ENCODE results near the gene FXYD6.
"Not testable (repeated sequence)": the region's sequence is repeated elsewhere in the genome, so short reads cannot be mapped to it uniquely, and the experiment has no call there.

The FXYD6 gene

DNA sequence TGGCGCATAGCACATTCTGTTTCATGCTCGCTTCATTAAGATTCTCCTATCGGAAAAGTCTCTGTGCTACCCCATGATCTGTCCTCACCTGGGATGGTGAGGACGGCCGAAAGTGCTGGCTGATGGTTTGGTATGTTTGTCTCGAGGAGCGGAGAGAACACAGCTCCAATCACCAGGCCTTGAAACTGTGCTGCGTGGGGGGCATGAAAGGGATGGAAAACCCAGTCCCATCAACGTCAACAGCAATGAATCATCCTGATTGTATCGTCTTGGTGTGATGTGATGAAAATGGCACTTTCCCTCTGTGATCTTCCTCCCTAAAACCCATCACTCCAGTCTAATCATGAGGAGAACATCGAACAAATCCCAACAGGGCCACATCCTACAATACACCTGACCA lies 8.4 kb downstream of the FXYD6 start:
- no peak for DNase-seq

DNA sequence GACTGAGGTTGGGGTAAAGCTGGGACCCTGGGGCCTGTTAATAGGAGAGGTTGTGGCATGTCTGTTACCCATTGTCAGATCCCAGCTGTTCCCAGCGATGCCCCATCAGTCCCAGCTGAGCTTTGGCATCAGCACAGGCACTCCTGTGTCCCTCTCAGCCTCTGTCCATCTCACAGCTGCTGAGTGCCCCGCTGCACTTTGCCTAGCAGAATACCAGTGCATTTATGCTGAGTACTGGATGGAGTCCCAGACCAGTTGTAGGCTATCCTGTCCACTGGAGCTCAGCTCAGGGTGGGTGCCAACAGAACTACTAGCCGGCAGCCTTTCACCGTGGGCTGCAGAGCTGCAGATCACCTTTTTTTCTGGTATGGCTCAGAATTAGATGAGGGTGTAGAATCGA lies 9.9 kb downstream of the FXYD6 start:
- DNase-seq: no peak

DNA sequence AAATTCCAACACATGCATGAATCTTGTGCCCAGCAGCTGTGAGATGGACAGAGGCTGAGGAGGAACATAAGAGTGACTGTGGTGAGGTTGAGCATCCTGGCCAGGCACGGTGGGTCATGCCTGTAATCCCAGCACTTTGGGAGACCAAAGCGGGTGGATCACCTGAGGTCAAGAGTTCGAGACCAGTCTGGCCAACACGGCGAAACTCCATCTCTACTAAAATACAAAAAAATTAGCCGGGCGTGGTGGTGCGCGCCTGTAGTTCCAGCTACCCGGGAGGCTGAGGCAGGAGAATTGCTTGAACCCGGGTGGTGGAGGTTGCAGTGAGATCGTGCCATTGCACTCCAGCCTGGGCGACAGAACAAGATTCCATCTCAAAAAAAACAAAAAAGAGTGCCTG lies 10.9 kb downstream of the FXYD6 start:
- not testable (repeated sequence) for DNase-seq

DNA sequence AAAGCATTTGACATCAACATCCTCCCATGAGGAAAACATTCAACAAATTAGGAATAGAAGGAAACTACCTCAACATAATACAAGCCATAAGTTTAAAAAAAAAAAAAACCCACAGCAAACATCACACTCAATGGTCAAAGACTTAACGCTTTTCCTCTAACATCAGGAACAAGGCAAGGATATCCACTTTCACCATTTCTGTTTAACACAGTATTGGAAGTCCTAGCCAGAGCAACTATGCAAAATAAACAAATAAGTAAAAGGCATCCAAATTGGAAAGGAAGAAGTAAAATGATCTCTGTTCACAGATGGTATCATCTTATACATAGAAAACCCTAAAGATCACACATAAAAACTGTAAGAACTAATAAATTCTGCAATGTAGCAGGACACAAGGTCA lies 13.1 kb downstream of the FXYD6 start:
- no peak for DNase-seq

GRCh38 chr11:117862753-117863152 lies 13.7 kb downstream of the FXYD6 start:
- DNase-seq: no peak

- DNase-seq: no peak
Observed at GRCh38 chr11:117862019-117862725, 14.3 kb downstream of the FXYD6 start.

DNA sequence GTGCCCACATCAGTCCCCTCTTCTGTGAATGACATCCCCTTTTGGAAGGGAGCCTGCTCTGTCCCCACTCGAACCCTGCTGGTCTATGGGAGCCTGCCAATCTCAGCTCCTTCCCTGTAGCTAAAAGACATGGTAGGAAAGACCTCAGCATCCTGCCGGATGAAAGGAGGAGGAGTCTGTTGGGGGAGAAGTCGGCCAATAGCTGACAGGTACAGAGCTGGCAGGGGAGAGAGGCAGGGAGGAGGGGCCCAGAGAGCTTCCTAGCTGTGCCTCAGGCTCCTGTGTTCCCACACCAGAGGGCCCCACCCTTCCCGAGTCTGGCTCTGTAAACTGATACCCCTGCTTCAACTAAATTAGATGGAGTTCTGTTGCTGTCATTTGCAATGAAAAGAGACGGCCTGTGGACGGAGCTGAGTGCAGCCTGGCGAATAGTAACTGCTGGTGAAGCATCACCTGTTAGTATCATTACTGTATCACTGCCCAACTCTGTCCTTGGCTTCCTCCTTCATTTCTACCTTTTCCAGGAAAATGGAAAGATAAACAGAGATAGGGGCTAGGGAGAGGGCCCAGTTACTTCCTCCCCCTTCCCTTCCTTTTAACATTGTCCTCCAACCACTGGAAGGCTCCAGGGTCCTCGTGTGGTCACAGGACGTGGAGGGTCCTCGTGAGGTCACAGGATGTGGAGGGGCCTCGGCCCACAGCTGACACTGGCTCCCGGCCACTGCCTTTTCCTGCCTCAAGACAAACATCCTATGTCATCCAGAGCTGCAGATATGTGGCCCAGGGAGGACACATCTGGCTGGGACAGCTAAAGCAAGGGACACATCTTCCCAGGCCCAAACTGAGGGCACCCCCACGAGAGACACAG lies 15.1 kb downstream of the FXYD6 start:
- DNase-seq: no peak

DNA sequence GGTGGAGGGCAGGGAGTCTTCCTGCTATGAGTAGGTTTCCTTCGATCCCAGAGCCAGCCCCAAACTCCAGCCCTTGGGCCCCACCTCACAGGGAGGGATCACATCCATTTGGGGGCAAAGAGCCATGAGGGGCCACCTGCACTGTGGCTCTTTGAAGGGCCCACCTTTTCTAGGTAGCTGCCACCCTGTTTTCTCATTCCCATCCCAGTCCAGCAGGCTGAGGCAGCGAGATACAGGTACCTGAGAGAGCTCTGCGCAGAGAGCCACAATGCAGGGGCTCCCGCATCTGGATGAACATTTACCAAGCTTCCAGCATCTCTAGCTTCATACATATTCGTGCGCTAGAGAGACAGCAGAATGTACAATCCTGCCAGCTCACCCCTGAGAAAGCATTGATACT lies 16.3 kb downstream of the FXYD6 start:
- DNase-seq: no peak

DNA sequence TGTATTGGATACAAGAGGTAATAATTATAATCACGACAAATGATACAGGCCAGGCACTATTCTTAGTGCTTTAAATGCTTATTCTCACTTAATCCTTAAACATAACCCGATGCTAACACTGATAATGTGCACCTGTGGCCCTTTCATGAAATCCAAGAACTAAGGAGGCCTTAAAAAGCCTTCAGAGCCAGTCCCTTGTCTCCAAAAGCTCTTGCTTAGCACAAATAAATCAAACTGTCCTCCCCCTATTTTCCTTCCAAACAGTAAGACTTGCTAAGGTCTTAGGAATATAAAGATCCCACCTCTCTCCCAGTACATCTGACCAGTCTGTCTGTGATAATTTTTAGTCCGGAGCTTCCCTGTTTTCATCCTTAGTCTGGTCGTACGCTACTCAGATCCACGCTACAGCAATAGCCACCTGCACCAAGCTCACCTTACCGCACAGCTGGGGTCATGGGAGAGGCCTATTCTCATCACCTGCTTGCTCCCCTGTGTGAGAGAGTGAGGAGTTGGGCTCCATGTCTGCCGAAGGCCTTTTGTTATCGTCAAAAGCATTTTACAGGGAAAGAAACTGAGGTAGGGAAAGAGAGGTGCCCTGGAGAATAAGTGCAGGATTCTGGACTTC lies 16.9 kb downstream of the FXYD6 start:
- DNase-seq: no peak

GRCh38 chr11:117859061-117859460 lies 17.4 kb downstream of the FXYD6 start:
- no peak for DNase-seq

DNA sequence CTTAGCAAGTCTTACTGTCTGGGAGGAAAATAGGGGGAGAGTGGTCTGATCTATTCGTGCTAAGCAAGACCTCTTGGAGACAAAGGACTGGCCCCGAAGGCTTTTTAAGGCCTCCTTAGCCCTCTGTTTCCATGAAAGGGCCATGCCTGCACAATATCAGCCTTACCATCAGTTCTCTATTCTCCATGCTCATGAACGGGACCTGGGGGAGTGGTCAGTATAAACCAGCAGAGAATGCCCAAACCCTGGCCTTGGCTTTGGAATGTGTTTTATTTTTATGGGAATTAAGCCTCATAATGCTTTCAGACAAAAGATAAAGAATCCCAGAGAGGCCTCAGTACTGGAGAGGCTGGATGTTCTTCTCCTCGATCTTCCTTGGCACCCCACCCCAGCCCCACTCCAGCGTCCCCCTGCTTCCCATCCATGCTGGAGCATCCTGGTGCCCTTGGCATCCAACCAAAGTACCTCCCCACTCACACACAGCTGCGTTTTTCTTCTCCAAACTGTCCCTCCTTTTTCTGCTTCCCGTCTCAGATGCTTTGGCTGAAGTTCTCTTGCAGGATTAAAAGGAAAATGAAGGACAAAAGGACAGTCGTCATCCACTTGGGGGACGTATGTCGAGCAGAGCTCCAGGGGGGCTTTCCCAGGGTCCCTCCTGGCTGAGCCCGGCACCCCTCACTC lies 18.6 kb downstream of the FXYD6 start:
- no peak for DNase-seq

DNA sequence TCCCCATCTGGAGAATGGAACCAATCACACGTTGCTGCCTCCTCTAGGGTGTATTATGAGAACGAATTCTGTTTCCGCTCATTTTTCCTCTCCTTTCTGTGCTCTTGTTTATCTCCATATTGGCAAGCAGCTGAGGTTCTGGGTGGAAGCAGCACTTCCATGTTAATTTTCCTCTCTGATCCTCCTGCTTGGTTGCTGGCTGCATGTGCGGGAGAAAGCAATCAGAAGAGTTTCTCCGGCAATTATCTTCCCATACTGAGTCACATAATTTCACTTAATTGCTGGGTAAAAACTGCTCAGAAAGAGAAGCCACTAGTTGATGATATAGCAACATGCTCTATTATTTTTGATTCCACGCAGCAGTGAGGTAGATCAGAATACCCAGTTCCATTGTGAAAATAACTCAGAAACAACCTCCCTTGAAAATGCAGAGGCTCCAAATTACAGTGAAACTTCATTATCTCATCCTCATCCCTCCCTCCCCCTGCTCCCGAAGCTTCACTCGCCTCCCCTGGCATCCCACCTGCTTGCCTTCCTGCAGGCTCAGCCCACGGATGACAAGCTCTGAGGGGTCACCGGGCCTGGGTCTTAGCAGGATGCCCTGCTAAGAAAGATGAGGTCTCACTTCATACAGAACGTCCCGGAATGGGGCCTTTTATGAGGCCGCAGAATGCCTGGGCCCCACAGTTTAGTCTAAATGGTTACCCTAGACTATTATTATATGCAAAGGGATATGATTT lies 20.4 kb downstream of the FXYD6 start:
- DNase-seq: no peak

GRCh38 chr11:117855186-117855845 lies 21.1 kb downstream of the FXYD6 start:
- no peak for DNase-seq

GRCh38 chr11:117852309-117852708 lies 24.1 kb downstream of the FXYD6 start:
- no peak for DNase-seq

DNA sequence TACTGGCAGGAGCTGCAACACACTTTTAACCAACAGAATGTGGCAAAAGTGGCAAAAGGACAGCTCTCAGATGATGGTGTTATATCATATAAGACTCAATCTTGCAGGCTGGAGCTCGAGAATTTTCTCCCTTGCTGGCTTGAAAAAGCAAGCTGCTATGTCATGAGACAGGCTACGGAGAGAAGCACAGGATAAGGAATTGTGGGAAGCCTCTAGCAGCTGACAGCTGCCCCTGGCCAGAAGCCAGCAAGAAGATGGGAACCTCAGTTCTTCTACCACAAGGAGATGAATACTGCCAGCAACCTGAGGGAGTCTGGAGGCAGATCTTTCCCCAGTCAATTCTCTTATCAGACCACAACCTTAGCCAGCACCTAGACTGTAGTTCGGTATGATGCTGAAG lies 24.6 kb downstream of the FXYD6 start:
- no peak for DNase-seq

DNA sequence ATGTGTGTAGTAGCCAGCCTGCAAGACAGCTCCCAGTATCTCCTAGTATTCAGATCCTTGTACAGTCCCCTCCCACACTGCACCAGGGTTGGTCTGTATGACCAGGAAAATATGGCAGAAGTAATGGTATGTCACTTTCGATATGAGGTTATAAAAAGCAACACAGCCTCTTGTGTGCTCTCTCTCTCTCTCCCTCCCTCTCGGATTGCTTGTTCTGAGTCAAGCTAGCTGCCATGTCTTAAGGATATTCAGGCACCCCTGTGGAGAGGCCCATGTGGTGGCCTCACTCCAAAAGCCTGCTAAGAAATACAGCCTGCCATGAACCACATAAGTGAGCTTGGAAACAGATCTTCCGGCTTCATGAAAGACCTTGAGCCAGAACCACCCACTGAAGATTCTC lies 25.4 kb downstream of the FXYD6 start:
- no peak for DNase-seq

DNA sequence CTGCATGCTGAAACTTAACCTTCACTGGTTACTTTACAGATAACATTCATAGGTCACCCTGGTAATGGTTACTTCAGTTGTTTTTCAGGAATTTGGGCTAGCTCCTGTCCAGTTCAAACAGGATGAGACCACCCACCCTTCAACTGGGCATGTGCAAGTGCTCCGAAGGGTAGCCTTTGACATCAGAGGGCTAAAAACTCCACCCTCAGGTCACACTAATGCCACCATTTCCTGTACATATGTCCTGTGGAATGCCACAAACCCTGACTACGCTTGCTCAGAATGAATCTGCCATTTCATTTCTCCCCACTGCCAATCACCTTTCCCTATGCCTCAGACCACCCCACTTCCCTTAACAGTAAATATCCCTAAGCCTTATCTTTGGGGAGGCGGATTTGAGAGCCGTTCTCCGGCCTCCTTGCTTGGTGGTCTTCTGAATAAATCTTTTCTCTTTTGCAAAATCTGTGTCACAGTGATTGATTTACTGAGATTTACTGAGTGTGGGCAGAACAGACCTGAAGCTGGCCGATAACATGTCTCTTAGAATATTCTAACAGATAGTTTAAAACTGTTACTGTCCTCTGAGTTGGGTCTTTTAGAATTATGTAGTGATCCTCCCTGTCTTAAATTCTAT lies 26.6 kb downstream of the FXYD6 start:
- no peak for DNase-seq

GRCh38 chr11:117843666-117844484 lies 32.6 kb downstream of the FXYD6 start:
- DNase-seq: peak; percentile 57

DNA sequence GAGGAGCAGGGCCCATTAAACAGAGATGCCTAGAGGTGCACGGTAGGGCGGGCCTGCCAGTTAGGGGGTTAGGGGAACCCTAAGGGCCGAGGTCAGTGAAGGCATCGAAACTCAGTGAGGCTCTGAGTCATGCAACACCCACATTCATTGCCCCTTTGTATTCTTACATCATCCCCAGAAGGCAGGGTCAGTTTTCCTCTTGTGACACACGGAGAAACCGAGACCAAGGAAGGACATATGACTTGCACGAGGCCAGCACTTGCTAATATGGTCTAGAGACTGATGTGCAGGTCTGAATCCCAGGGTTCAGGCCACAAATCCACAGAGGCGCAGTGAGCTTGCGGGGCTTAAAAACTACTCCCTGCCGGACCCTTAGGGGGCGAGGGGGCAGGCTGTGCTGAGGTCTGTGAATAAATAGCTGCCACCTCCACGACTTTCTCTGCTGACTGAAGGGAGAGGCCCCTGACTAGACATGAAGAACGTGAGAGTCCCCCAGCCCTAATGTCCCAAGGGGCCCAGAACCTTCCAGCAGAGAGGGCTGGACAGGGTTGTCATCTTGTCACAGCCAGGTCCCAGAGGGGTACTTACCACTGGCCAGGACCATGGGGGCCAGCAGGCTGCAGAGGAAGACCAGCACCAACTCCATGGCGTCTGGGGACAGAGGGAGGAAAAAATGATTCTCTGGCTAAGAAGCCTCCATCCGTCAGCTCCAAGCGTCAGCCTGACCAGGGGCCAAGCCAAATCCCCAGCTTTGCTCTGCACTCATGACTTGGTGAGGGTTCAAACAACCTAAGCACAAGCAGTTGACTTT lies 34.1 kb downstream of the FXYD6 start:
- DNase-seq: no peak

DNA sequence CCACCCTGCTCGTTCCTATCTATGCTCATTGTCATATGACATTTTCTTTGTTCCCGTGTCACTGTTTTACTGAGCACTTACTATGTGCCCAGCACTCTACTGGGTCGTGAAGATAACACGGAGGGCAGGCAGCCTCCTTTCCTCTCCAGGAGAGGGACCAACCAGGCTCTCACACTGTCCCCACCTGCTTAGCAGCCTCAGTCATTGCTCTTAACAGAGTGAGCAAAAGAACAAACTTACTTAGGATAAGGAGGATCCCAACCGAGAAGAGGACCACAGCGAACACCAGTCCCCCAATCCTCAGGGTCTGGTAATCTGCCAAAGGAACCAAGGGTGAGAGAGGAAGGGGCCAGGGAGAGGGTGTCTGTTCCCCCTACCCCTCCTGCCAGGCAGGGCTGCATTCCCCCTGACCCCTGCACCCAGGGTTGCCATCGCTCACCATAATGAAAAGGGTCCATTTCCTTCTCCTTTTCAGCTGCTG lies 34.9 kb downstream of the FXYD6 start:
- DNase-seq: no peak
